Gastrocnemius medialis (tissue), 4 donors: ENCODE data around the gene ZNF804B. TPM values are rescaled to one million over a fixed set of nuclear protein-coding genes. Genes with fewer than 3 reads are reported as not detected.

Source experiments
- ATAC-seq, 2 donors: fragments of 150-250 bp; one replicate each; pipeline ENCODE4 v1.9.1; 2016
- DNase-seq, 2 donors: peaks; one replicate each; pipeline ENCODE4 v3.0.0-alpha.2; 2019
- H3K27ac ChIP-seq, 4 donors: fragments of 200-600 bp; sonication (generic); 1 replicate in 1 of 4; 2 replicates in 3 of 4; pipeline ENCODE4 v1.5.1; 2016 to 2018; ENCODE audit warnings: mild to moderate bottlenecking in 2 of 4, moderate library complexity in 1 of 4
- H3K27me3 ChIP-seq, 3 donors: fragments of 200-600 bp; sonication (generic) in 2 of 3; 1 replicate in 1 of 3; 2 replicates in 2 of 3; pipeline versions ENCODE4 v1.5.1 to v1.6.0; 2016 to 2019; ENCODE audit warnings: mild to moderate bottlenecking in 1 of 3, moderate library complexity in 1 of 3
- H3K36me3 ChIP-seq, 2 donors: fragments of 200-600 bp; sonication (generic) in 1 of 2; one replicate each; pipeline ENCODE4 v1.5.1; 2017 to 2018
- H3K4me1 ChIP-seq, 2 donors: fragments of 200-600 bp; sonication (generic) in 1 of 2; one replicate each; pipeline ENCODE4 v1.5.1; 2016 to 2017; ENCODE audit warnings: mild to moderate bottlenecking in 2 of 2
- H3K4me3 ChIP-seq, 4 donors: fragments of 200-600 bp; sonication (generic) in 3 of 4; 1 replicate in 1 of 4; 2 replicates in 3 of 4; pipeline ENCODE4 v1.5.1; 2016 to 2019; ENCODE audit warnings: mild to moderate bottlenecking in 2 of 4
- H3K9me3 ChIP-seq, 3 donors: fragments of 200-600 bp; sonication (generic) in 2 of 3; 1 replicate in 1 of 3; 2 replicates in 2 of 3; pipeline ENCODE4 v1.5.1; 2016 to 2019
- CTCF ChIP-seq, 5 experiments: fragments of 450-650 bp in 3 of 5; fragments of 200-600 bp in 2 of 5; sonication (generic) in 2 of 5; IDR thresholded peaks in 4 of 5; conservative IDR thresholded peaks in 1 of 5; 1 replicate in 4 of 5; 2 replicates in 1 of 5; pipeline ENCODE4 v1.5.1; 2016 to 2019; ENCODE audit warnings: antibody characterized with exemption in 5 of 5, mild to moderate bottlenecking in 3 of 5, moderate library complexity in 3 of 5
- POLR2A ChIP-seq, 2 donors: fragments of 450-650 bp; IDR thresholded peaks; one replicate each; pipeline ENCODE4 v1.6.1; 2017; ENCODE audit warnings: antibody characterized with exemption in 2 of 2, mild to moderate bottlenecking in 2 of 2, moderate library complexity in 2 of 2
- in situ Hi-C, 4 donors: fragments of 200-750 bp; cut with MboI; loops; one replicate each; pipeline versions ENCODE4 v1.15.0 to v1.8.0; 2017; ENCODE audit warnings: low sequenced_read_pairs in 4 of 4
- intact Hi-C: fragments of 100-400 bp; cut with DNase I; formaldehyde crosslinking; loops from one replicate; pipeline ENCODE4 v1.15.1; 2023; ENCODE audit warnings: low total_unique reads
- total RNA-seq, 4 donors: library from RNA; depleted of rRNA; stranded (reverse); fragments of >200 nt; gene quantifications; one replicate each; pipeline versions ENCODE4 v1.1.0 to v1.2.3, GENCODE V29; 2016

Gene ZNF804B
- total RNA-seq, 4 donors from 2014 or later, result not detected

- H3K27ac ChIP-seq, result no peak overlapping the region
- DNase-seq (no peak), ATAC-seq (no peak)
- H3K4me3 ChIP-seq, result no peak overlapping the region
- in situ Hi-C loops (no loop called here), intact Hi-C loops (no loop called here)
- no peaks in the 10 kb centered on the region for H3K27me3 ChIP-seq
- no peaks in the 10 kb centered on the region for H3K36me3 ChIP-seq
- H3K4me1 ChIP-seq, result no peaks in the 10 kb centered on the region
- no peaks in the 10 kb centered on the region for H3K9me3 ChIP-seq
- no peak for TF ChIP-seq POLR2A (IDR thresholded peaks at IDR 0.05)
- TF ChIP-seq CTCF (IDR thresholded peaks at IDR 0.05 in 4 of 5, conservative IDR thresholded peaks at IDR 0.05 in 1 of 5), result no peak
Observed at GRCh38 chr7:88910516-88910915, 151.0 kb downstream of the ZNF804B start.

- ATAC-seq, result no peak
- Histone ChIP-seq H3K27ac (no peak overlapping the region), H3K27me3 (no peaks in the 10 kb centered on the region), H3K36me3 (no peaks in the 10 kb centered on the region), H3K4me1 (no peaks in the 10 kb centered on the region), H3K4me3 (no peak overlapping the region), H3K9me3 (no peaks in the 10 kb centered on the region)
- intact Hi-C loops, result no loop called here
- in situ Hi-C loops, result no loop called here
- no peak for TF ChIP-seq POLR2A (IDR thresholded peaks at IDR 0.05)
- TF ChIP-seq CTCF (IDR thresholded peaks at IDR 0.05 in 4 of 5, conservative IDR thresholded peaks at IDR 0.05 in 1 of 5), result no peak
- DNase-seq, result no peak
Observed at GRCh38 chr7:88912852-88913251, 153.4 kb downstream of the ZNF804B start.

GRCh38 chr7:88915615-88916014, 156.1 kb downstream of the ZNF804B start:
- no peak for TF ChIP-seq POLR2A (IDR thresholded peaks at IDR 0.05)
- no peak for TF ChIP-seq CTCF (IDR thresholded peaks at IDR 0.05 in 4 of 5, conservative IDR thresholded peaks at IDR 0.05 in 1 of 5)
- no peak for DNase-seq
- Histone ChIP-seq H3K36me3 (no peaks in the 10 kb centered on the region), H3K27me3 (no peaks in the 10 kb centered on the region), H3K4me1 (no peaks in the 10 kb centered on the region), H3K4me3 (no peak overlapping the region), H3K9me3 (no peaks in the 10 kb centered on the region), H3K27ac (no peak overlapping the region)
- ATAC-seq, result no peak
- intact Hi-C loops, result no loop called here
- in situ Hi-C loops, result no loop called here

- H3K27ac ChIP-seq, result no peak overlapping the region
- TF ChIP-seq CTCF (IDR thresholded peaks at IDR 0.05 in 4 of 5, conservative IDR thresholded peaks at IDR 0.05 in 1 of 5) (no peak), POLR2A (IDR thresholded peaks at IDR 0.05) (no peak)
- H3K9me3 ChIP-seq, result no peaks in the 10 kb centered on the region
- ATAC-seq (no peak), DNase-seq (no peak)
- H3K4me3 ChIP-seq, result no peak overlapping the region
- H3K27me3 ChIP-seq, result no peaks in the 10 kb centered on the region
- H3K4me1 ChIP-seq, result no peaks in the 10 kb centered on the region
- in situ Hi-C loops (no loop called here), intact Hi-C loops (no loop called here)
- no peaks in the 10 kb centered on the region for H3K36me3 ChIP-seq
Observed at GRCh38 chr7:88919478-88920131, 160.1 kb downstream of the ZNF804B start.

GRCh38 chr7:88922944-88923343, 163.4 kb downstream of the ZNF804B start:
- intact Hi-C loops, result no loop called here
- in situ Hi-C loops, result no loop called here
- Histone ChIP-seq H3K4me3 (no peak overlapping the region), H3K27me3 (no peaks in the 10 kb centered on the region), H3K4me1 (peaks cover 0 to 3% of the 10 kb centered on the region in 2 donors), H3K36me3 (no peaks in the 10 kb centered on the region), H3K27ac (no peak overlapping the region), H3K9me3 (no peaks in the 10 kb centered on the region)
- TF ChIP-seq POLR2A (IDR thresholded peaks at IDR 0.05) (no peak), CTCF (IDR thresholded peaks at IDR 0.05 in 4 of 5, conservative IDR thresholded peaks at IDR 0.05 in 1 of 5) (no peak)
- DNase-seq, result no peak
- ATAC-seq, result no peak
